HG03045 (cell line): Measurements from ENCODE around the gene CIAO2B.
"Not testable (repeated sequence)": the region's sequence is repeated elsewhere in the genome, so short reads cannot be mapped to it uniquely, and the experiment has no call there.

Experiments
- ATAC-seq: cut with Tn5 transposase; IDR thresholded peaks from one replicate; pipeline ENCODE4 v1.9.1; 2021; ENCODE audit warnings: mild to moderate bottlenecking, moderate library complexity; ENCODE audit not compliant: unreplicated experiment

Gene CIAO2B

DNA sequence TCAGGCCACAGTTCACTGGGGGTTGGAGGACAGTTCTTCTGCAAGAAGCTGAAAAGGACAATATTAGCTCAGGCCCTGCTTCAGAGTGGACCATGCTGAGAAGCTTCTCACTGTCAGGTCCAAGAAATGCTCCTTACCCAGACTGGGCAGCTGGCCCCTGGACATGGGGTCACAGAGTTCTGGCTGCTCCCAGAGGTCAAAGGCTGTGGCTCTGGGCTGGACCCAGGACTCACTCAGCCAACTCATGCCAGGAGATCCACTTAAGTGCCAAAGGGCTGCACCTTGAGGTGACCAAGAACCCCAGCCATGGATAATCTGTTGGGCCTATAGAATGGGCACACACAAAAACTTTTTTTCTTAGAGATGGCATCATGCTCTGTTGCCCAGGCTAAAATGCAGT, 5.2 kb upstream of the CIAO2B start:
- ATAC-seq: no peak

DNA sequence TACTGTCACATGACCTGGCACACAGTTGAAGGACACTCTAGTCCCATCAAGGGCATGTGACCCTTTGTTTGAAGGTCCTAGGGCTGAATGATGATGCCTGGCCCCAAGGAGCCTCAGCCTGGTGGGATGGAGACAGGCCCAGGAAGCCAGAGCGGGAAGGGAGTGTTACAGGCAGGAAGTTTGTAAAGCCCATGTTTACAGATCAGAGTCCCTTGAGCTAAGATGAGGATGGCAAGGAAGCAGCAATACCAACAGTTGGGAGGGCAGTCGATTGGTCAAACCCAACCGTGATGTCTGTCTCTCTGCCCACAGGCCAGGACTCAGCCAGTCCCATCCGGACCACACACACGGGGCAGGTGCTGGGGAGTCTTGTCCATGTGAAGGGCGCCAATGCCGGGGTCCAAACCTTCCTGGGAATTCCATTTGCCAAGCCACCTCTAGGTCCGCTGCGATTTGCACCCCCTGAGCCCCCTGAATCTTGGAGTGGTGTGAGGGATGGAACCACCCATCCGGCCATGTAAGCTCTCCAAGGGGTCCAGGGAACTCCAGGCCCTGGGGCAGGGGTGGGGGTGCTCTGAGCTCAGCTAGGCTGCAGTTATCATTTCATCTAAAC, 3.6 kb upstream of the CIAO2B start:
- ATAC-seq: no peak

DNA sequence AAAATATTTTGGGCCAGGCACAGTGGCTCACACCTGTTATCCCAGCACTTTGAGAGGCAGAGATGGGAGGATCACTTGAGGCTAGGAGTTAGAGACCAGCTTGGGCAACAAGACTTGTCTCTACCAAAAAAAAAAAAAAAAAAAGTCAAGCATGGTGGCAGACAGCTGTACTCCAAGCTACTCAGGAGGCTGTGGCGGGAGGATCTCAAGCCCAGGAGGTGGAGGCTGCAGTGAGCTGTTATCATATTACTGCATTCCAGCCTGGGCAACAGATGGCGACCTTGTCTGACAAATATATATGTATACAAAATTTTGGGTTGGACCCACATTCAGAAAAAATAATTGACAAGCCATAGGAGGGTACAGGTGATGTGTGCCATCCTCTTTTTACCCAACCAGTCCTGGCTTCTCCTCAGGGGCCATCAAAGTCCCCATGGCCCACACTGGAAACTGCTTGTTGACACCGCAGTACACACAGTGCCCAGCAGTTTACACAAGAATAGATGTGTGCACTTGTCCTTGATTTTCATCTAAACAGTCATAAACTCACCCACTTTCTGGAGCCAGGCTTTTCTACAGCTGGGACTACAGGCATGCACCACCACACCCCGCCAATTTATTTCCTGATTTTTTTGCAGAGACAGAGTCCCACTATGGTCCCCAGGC, 2.8 kb upstream of the CIAO2B start:
- no peak for ATAC-seq

DNA sequence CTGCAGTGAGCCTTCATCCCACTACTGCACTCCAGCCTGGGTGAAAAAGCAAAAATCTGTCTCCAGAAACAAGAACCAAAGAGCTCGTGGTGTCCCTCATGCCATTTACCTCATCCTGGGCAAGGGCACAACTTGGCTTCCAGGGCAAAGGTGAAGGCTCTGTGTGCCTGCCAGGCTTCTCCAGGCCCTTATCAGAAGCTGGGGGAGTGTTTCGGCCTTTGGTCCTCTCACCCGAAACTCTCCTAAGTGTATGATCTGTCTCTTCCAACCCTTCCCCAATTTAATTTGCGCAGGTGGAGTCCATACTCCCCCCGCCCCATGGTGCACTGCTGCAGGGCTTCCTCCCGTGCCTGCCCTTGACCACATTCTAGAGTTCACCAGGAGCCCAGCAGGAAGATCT, 2.3 kb upstream of the CIAO2B start:
- ATAC-seq: no peak

DNA sequence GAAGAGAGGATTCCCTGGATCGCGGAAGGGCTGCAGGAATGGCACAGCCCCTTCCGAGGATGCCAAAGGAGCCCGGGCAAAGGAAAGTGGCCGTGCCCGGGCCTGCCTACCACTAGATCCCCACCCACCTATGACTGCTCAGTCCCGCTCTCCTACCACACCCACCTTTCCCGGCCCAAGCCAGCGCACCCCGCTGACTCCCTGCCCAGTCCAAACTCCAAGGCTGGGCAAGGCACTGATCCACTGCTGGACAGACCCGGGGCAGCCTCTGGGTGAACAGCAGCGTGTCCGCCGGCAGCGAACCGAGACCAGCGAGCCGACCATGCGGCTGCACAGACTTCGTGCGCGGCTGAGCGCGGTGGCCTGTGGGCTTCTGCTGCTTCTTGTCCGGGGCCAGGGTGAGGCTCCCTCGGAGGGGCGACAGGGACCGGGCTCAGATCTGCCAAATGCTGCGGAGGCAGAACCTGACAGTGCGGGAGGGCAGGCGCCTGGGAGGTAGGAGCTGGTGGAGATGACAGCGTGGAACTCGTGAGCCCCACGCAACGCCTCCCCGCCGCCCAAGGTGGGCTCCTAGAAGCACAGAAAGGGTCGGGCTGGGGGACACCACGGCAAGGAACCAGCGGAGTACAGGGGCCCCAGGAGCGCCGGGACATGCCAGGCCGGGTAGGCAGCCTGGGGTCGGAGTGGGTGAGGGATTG, 1.3 kb upstream of the CIAO2B start, which contains the start of gene CES2:
TSS of gene CES2 (plus strand) at position 203 of the 698 bp plus-strand sequence. CDS start at position 323, 120 bp downstream.
- no peak for ATAC-seq

DNA sequence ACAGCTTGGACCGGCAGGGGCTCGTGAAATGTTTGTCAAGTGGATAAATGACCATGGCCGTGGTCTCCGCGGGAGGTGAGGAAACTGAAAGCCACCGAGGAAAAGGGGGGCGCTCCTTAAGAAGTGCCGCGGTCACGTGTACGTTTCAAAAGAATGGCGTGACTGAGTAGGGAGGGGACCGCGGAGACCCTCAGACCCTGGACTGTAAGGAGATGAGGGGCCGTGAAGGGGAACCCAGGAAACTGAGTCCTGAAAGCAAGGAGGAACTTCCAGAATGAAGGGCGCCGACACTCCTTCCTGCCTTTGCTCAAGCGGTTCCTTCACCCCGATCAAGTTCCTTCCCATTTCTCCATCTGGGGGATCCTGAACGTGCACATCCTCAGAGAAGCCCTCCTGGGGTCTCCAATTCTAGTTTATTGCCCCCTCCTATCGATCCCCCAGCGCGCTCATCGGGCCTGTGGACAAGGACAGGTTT, 674 bp upstream of the CIAO2B start:
- ATAC-seq: not testable (repeated sequence)

- ATAC-seq: peak; percentile 10
Measured at GRCh38 chr16:66933776-66934137, 445 bp downstream of the CIAO2B start.

DNA sequence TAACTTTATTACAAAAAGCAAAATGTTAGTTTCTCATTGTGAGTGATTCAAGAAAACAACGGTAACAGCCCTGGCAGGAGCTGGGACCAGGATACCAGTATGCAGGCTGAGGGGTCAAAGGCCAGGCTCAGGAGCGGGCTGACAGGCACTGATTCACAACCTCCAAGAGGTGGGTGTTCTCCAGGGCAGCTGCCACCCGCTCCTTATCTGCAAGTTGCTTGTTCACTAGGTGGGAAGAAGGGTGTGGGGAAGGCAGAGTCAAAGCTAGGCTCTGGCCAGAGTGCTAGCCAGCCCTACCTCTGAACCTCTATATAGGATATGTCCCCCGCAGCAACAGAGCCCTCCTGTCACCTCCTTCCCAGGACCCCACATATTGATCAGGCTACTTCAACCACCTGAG, 2.1 kb downstream of the CIAO2B start:
- ATAC-seq: no peak

DNA sequence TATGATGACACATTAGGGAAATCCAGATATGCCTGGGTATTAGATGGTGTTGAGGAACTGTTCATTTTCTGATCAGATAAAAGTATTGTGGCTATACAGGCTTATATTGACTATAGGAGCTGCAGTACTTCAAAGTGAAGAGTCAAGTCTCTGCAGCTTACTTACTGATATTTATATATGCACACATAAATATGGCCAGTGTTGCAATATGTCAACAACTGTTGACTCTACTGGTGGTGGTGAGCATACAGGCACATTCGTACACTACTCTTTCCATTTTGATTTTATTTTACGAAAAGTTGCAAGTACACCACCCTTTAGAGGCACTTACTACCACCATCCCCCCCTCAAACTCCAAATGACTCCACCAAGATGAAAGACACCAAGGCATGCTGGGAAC, 2.5 kb downstream of the CIAO2B start:
- ATAC-seq: no peak

DNA sequence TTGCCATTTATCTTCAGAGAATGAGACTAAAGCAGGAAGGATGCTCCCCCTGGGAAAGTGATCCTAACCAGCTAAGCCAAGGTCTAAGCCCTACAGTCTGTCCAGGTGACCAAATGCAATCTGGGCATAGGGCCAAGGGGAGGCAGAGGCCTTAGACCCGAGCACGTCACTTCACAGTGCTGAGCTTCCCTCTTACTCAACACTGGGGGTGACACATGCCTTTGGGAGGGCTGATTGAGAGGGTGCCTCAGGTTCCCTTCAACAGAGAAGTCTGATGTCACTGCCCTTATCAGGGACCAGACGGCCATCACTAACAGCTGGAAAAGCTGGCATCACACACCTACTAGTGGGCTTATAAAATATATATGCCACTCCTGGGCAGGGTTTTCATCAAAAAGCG, 4.0 kb downstream of the CIAO2B start:
- no peak for ATAC-seq

DNA sequence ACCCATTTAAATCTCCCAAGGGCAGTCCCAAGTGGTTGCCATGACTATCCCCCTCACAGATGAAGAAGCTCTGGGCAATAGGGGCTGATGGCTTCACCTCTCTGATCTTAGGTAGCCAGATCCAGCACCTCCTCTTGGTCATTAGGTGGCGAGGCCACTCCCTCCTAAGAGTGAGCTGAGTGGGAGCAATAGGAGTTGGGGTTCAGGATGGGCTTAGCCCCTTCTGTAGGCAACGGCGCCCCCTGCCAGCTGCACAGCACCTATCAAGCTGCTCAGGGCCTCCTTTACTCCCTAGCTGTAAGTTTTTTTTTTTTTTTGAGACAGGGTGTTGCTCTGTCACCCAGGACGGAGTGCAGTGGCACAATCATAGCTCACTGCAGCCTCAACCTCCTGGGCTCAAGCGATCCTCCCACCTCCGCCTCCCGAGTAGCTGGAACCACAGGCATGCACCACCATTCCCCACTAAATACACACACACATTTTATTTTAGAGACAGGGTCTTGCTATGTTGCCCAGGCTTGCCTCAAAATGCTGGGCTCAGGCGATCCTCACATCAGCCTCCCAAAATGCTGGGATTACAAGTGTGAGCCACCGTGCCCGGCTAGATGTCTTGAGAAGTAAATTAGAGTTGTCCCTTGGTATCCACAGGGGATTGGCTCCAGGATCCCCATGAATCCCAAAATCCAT, 5.4 kb downstream of the CIAO2B start:
- ATAC-seq: no peak

- no peak for ATAC-seq
Measured at GRCh38 chr16:66927918-66928649, 6.1 kb downstream of the CIAO2B start.

- ATAC-seq: no peak
Measured at GRCh38 chr16:66926961-66927436, 7.2 kb downstream of the CIAO2B start.

- no peak for ATAC-seq
Measured at GRCh38 chr16:66926171-66926947, 7.8 kb downstream of the CIAO2B start.

GRCh38 chr16:66925322-66925840, 8.8 kb downstream of the CIAO2B start, which contains the start of gene RRAD:
Gene RRAD (minus strand): TSS chr16:66925535. CDS start chr16:66925179, 356 bp downstream.
- ATAC-seq: no peak

DNA sequence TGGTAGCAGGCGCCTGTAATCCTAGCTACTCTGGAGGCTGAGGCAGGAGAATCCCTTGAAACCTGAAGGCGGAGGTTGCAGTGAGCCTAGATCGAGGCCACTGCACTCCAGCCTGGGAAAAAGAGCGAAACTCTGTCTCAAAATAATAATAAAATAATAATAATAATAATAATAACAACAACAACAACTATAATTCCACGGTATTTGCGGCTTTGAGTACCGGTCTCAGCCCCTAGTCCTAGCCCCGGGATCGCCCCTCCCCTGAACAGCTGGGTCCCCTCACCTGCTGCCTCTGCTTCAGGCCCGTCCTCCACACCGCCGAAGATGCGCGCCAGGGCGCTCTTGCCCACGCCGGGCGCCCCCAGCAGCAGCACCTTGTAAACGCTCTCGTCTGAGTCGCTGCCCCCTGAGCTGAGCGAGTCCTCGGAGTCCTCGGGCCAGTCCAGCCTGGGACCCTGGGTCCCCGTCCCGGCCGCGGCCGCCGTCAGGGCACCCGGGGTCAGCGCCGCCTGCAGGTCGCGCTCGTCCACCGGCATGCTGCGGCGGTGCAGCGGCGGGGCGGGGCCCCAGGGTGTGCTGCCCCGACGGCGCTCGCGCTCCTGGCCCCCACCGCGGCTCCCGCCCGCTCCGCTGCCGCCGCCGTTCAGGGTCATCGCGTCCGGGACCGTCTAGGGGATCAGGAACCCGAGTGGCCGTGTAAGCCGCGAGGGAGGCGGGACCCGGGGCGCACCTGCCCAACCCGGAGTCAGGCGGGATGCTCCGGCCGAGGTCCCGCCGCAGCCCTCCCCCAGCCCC, 9.5 kb downstream of the CIAO2B start:
- no peak for ATAC-seq

DNA sequence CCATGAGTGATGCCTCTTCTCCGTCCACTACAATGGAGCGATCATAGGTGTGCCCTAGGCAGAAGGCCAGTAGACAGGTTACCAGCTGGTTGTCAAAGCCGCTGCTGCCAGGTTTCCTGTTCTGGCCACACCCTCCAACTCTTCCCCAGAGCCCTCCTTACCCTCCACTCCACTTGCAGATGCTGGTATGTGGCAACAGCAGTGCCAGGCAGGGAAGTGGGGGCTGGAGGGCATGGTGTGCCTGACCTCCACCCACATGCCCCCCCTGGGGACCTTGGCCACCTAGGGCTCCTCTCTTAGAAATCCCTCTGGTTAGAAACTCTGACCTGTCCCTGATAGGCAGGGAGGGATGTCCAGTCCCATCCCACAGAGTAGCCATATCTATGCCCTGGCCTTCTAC, 10.3 kb downstream of the CIAO2B start:
- ATAC-seq: no peak

- no peak for ATAC-seq
Measured at GRCh38 chr16:66923247-66923731, 10.9 kb downstream of the CIAO2B start.
